Caki2 (cell line): ENCODE data around the gene BIRC2. TPM values are rescaled to one million over a fixed set of nuclear protein-coding genes. Genes with fewer than 3 reads are reported as not detected.

Source experiments
- DNase-seq: peaks from one replicate; pipeline ENCODE4 v3.0.0-alpha.2; 2015; ENCODE audit warnings: low read depth
- in situ Hi-C: cut with HindIII; loops from 2 replicates; pipeline ENCODE4 v1.10.0; 2016; ENCODE audit warnings: low sequenced_read_pairs, low pct_unique_long_range_greater_than_20kb, mixed read lengths
- total RNA-seq: library from RNA; depleted of rRNA; stranded (reverse); fragments of >200 nt; shearing (Covaris generic); gene quantifications from 2 replicates; pipeline ENCODE4 v1.2.3, GENCODE V29; 2014; ENCODE audit warnings: low replicate concordance; rRNA removed

The BIRC2 gene
- total RNA-seq, 1 experiment from 2014 or later: 46.7 TPM

DNA sequence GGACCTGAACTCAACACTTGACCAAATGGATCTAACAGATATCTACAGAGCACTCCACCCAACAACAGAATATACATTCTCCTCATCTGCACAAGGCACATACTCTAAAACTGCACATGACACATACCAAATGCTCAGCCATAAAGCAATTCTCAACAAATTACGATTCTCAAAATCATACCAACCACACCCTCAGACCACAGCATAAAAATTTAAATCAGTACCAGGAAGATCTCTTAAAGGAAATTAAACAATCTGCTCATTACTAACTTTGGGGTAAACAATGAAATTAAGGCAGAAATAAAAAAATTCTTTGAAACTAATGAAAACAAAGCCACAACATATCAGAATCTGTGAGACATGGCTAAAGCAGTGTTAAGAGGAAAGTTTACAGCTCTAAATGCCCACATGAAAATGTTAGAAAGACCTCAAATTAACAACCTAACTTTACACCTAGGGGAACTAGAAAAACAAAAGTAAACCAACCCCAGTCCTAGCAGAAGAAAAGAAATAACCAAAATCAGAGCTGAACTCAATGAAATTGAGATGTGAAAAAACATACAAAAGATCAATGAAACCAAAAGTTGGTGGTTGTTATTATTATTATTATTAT is 68.4 kb downstream of the BIRC2 start:
- no peak for DNase-seq
- in situ Hi-C loops: no loop called here

DNA sequence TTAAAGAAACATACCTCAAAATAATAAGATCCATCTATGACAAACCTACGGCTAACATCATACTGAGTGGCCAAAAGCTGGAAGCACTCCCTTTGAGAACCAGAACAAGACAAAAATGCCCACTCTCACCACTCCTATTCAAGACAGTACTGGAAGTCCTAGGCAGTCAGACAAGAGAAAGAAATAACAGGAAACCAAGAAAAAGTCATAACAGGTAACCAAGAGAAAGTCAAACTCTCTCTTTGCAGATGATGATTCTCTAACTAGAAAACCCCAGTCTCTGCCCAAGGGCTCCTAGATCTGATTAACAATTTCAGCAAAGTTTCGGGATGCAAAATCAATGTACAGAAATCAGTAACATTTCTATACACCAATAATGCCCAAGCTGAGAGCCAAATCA is 70.0 kb downstream of the BIRC2 start:
- in situ Hi-C loops: no loop called here
- no peak for DNase-seq

DNA sequence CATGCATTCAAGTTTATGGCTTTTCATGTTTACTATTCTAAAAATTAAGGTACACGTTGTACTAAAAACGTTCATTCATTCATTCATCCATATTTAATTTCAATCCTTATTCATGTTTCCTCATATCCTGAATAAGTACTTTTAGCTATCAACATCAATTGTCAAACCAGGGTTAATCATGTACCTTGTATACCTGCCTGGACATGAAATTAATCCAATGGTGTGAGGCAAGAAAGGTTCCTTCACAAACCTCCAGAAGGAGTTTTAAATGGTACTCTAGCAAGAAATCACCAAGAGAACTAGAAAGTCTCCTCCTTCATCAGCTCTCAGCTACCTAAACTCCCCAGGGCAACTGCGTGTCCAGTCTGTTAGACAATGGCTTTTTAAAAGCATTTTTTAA is 72.2 kb downstream of the BIRC2 start:
- in situ Hi-C loops: no loop called here
- no peak for DNase-seq

DNA sequence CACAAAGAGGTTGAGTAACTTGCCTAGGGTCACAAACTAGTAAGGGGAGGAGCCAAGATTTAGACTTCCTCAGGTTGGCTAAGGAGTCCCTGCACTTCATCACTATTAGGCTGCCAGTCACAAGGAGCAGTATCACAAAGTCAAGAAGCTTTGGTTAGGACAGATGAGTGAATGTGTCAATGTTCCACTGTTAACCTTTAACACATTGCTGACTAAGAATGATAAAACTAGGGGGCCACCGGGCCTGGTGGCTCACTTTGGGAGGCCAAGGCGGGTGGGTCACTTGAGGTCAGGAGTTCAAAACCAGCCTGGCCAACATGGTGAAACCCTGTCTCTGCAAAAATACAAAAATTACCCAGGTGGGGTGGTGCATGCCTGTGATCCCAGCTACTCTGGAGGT is 73.5 kb downstream of the BIRC2 start:
- in situ Hi-C loops: no loop called here
- peak; percentile 12 for DNase-seq

DNA sequence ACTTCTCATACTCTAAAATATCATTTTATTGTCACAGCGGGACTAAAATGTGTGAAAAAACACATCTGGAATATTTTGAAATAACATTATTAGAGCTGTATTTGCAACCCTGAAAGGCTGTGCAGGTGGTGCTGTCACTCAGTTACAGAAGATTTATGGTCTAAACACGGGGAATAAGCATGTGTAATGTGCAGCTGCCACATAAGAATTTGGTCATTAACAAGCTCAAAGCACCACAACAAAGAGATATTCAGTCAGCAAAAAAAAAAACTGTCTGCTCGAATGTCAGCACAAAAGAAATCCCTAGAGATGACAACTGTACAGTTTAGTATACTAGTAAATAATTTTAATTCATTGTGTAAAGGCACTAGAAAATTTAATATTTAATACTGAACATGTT is 74.2 kb downstream of the BIRC2 start:
- in situ Hi-C loops: no loop called here
- no peak for DNase-seq

DNA sequence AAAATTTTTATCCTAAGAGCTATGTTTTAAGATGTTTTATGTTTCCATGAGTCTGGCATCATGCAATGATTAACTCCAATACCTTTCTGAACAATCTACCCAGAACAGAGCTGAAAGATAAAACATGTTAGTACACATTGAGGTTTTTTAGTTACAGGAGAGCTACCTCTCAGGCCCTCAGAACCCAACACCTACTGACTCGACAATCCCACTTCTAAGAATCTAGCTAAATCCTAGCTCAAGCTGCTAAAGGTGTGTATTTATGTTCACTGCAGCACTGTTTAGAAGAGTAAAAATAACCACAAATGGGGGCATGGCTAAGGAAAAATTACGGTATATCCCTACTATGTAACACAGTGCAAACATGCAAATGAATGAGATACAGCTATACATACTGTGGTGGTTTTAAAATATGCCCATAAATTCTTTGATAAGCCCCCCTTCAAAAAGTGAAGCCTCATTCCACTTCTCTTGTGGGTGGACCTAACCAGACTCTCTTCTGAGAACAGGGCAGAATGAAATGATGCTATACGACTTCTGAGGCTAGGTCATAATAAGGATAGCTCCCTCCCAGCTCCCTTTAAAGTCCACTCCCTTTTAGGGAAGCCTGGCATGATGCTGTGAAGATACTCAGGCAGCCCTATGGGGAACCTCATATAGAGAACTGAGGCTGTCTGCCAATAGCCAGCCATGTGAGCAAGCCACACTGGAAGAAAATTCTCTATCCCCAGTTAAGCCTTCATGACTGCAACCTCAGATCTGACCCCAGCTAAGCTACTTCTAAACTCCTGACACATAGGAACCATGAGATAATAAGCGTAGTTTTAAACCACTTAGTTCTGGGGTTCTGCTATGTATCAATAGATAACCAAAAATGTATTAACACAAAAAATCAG is 76.1 kb downstream of the BIRC2 start:
- no peak for DNase-seq
- in situ Hi-C loops: no loop called here

DNA sequence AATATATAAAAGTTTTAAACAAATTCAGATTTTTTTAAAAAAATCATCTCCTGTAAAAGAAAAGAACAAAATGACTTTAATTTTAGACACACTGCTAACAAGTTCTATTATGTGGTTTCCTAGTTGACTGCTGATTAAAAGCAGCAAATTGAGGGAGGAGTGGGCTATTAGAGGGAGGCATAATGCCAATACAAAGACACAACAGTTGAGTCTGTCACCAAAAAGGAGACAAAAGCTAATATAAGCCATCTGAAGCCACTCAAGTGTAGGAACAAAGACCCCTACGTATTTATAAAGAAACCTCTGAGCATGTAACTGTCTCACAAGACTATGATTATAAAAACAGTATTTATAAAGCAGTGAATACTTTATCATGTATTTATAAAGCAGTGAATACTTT is 76.9 kb downstream of the BIRC2 start:
- in situ Hi-C loops: no loop called here
- no peak for DNase-seq

DNA sequence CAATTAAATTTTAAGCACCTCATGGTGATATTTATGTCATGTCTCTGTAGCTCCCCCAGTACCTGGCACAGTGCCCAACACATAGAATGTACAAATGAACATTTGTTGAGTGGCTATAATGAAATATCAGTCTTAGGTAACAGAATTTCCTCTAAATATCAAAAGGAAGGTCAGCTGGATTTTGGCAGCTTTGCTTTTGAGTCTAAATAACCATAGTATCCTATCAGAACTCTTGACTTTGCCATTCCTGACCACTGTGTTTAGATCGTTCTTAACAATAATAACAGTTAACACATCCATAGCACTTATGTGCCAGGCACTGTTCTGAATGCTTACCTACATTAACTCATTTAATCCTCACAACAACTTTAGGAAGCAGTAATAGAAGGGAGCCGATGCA is 79.0 kb downstream of the BIRC2 start:
- in situ Hi-C loops: no loop called here
- no peak for DNase-seq

DNA sequence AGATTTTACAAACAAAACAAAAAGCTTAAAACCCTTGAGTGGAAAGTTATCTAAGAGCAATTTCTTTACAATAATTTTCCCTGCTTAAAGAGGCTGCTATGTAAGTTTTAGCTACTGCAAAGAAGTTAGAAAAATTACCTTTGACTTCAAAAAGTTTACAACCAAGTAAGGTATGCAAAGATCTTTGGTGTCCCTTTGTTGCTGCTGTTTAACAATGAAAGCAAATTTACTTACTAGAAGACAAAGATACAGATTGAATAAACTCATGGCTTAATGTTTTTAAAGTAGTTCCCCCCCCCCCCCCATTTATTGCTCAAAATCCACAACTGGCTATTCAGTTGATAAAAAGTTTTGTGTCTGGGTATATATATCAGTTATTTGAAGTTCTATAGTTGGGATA is 79.6 kb downstream of the BIRC2 start:
- in situ Hi-C loops: no loop called here
- DNase-seq: no peak

DNA sequence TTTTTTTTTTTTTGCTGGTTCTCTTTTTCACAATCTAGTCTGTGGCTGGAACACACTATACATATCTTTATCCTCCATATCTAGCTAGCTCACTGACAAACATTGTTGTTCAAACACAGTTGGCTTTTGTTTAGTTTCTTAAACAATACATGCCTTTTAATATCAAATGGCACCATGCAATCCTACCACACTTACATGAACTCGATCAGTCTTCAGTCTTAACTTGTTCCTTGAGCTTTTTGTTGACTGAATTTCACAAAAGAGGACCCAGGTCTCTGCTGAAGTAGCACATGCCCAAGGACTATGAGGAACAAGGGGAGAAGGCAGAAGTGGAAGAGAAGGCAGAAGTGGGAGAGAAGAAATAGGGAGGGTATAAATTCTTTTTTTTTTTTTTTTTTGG is 80.1 kb downstream of the BIRC2 start:
- no peak for DNase-seq
- in situ Hi-C loops: no loop called here

Other genes starting within 250 kb of the BIRC2 start
- gene YAP1, start 236.8 kb upstream of the BIRC2 start, total RNA-seq: 5.2 and 16.8 TPM in 2 replicates
- gene BIRC3, start 29.7 kb upstream of the BIRC2 start, total RNA-seq: 12.2 and 12.6 TPM in 2 replicates
- 69.3 and 89.7 TPM in 2 replicates for gene TMEM123, start 105.6 kb downstream of the BIRC2 start, total RNA-seq
- gene MMP7, start 183.5 kb downstream of the BIRC2 start, total RNA-seq: 1,017 and 1,188 TPM in 2 replicates